ENCODE results near the gene NES. TPM values are rescaled to one million over a fixed set of nuclear protein-coding genes. Genes with fewer than 3 reads are reported as not detected.

The NES gene
- total RNA-seq, 1 experiment from 2014 or later = 8.4 TPM

DNA sequence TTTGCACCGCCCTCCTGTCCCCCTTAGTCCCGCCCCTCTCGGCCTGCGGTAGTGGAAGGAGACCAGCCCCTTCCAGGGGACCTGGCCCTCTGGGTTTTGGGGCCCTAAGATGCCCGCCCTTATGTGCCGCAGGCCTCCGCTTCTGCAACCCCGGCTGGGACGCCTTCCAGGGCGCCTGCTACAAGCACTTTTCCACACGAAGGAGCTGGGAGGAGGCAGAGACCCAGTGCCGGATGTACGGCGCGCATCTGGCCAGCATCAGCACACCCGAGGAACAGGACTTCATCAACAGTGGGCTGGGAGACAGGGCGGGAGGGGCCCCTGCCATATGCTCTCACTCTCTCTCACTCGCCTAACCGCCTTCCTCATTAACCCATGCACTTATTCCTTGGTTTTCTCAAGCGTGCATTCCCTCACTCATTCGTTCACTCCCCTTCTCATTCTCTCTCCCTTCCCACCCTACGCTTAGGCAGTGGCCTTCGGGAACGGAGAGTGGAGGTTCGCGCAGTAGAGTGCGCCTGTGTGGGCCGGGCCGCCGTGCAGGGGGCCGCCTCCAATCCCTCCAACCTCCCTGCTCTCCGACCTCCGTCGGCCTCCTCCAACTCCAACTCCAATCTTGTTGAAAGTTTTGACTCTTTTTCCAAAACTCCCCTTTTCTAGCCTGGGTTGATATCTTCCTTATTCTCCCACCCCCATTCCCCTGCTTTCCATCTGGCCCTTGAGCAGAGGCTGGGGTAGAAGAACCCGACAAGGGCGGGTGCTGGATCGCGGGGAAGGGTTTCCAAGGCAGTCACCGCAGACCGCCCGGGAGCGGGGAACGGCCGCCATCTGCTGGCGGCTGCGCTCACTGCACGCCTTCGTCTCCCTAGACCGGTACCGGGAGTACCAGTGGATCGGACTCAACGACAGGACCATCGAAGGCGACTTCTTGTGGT lies 20.1 kb downstream of the NES start (continued):
- TF ChIP-seq, protein P1, sequence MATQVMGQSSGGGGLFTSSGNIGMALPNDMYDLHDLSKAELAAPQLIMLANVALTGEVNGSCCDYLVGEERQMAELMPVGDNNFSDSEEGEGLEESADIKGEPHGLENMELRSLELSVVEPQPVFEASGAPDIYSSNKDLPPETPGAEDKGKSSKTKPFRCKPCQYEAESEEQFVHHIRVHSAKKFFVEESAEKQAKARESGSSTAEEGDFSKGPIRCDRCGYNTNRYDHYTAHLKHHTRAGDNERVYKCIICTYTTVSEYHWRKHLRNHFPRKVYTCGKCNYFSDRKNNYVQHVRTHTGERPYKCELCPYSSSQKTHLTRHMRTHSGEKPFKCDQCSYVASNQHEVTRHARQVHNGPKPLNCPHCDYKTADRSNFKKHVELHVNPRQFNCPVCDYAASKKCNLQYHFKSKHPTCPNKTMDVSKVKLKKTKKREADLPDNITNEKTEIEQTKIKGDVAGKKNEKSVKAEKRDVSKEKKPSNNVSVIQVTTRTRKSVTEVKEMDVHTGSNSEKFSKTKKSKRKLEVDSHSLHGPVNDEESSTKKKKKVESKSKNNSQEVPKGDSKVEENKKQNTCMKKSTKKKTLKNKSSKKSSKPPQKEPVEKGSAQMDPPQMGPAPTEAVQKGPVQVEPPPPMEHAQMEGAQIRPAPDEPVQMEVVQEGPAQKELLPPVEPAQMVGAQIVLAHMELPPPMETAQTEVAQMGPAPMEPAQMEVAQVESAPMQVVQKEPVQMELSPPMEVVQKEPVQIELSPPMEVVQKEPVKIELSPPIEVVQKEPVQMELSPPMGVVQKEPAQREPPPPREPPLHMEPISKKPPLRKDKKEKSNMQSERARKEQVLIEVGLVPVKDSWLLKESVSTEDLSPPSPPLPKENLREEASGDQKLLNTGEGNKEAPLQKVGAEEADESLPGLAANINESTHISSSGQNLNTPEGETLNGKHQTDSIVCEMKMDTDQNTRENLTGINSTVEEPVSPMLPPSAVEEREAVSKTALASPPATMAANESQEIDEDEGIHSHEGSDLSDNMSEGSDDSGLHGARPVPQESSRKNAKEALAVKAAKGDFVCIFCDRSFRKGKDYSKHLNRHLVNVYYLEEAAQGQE (IDR thresholded peaks at IDR 0.05; ENCODE audit: low read depth) = no peak

DNA sequence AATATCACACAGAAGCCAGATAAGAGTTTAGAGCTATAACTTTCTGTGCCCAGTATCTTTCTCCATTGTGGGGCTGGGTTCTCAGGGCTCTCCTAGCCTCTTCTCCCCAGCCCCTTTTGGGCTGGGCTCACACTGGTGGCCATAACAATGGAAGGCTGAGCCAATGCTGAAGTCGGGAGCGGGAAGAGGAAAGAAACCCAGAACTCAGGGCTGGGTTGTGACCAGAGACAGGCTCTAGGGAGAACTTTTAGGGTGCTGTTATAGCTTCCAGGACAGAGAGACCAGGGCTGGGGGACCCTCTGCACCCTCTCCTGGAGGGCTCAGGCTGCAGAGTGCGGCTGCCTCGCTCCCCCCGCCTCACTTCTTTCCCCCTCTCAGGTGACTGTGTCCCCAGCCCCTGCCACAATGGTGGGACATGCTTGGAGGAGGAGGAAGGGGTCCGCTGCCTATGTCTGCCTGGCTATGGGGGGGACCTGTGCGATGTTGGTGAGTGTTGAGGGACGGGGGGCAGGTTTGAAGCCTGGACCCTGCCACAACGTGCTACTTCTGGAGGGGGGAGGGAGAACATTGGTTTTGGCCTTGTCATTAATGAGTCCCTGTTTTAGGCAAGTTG lies 21.2 kb downstream of the NES start:
- Histone ChIP-seq H3K27me3 (ENCODE audit: insufficient read depth, low read length) (no peaks in the 10 kb centered on the region), H3K9me2 (ENCODE audit: insufficient read depth) (no peaks in the 10 kb centered on the region), H3K4me1 (ENCODE audit: control insufficient read depth in 1 of 2, insufficient read depth in 2 of 2, low read length in 2 of 2) (peaks cover 16 to 39% of the 10 kb centered on the region in 2 experiments), H3K79me2 (ENCODE audit: insufficient read depth, low read length) (peaks cover 98% of the 10 kb centered on the region), H3K4me2 (ENCODE audit: low read length) (no peak overlapping the region), H3K27ac (ENCODE audit: low read depth, low read length) (no peak overlapping the region), H2AFZ (ENCODE audit: low read depth, low read length, poor library complexity, severe bottlenecking) (no peak overlapping the region), H3K9ac (ENCODE audit: low read length) (no peak overlapping the region), H3K4me3 (replicated peaks in 1 of 2; ENCODE audit: low read depth in 1 of 2, low read length in 2 of 2) (no peak overlapping the region), H3K9me3 (ENCODE audit: control insufficient read depth in 1 of 2, insufficient read depth in 1 of 2, low read depth in 1 of 2, low read length in 2 of 2) (no peaks in the 10 kb centered on the region), H3K36me3 (ENCODE audit: control insufficient read depth in 1 of 2, insufficient read depth in 2 of 2, low read length in 2 of 2) (peaks cover 20 to 46% of the 10 kb centered on the region in 2 experiments), H4K20me1 (ENCODE audit: insufficient read depth) (peaks cover 10% of the 10 kb centered on the region; the same call in 1 of the 2 replicates)
- ATAC-seq (no peak), DNase-seq (ENCODE audit: low read depth, low spot score) (no peak)
- ChIA-PET CTCF (no interaction called here), POLR2A (no interaction called here), RAD21 (ENCODE audit: low non-redundant PET in 1 of 2, low total read pairs in 2 of 2, uncharacterized antibody in 2 of 2, unreplicated experiment in 2 of 2) (interaction anchor here in 1 of 2 experiments (0.6 kb wide), 1 partner anchor 27 kb away, joined by 3 read pairs; no protein-coding TSS in a partner anchor)
- BruUV-seq (replicated peaks) = no TSS peak
- intact Hi-C loops (cut with micrococcal nuclease) = no loop called here
- TF ChIP-seq SIN3A (IDR thresholded peaks at IDR 0.05; ENCODE audit: low read depth) (no peak), RAD21 (IDR thresholded peaks at IDR 0.05; ENCODE audit: low read depth) (no peak), ZFX (IDR thresholded peaks at IDR 0.05) (no peak), CEBPB (IDR thresholded peaks at IDR 0.05; ENCODE audit: low read depth) (no peak), JUND (IDR thresholded peaks at IDR 0.05) (no peak), POLR2AphosphoS5 (IDR thresholded peaks at IDR 0.05; ENCODE audit: low read depth, low read length) (no peak; the same call in 1 of the 2 replicates), EGR1 (IDR thresholded peaks at IDR 0.05; ENCODE audit: low read depth) (no peak), TCF7L2 (IDR thresholded peaks at IDR 0.05; ENCODE audit: borderline replicate concordance, extremely low read depth, insufficient read depth, insufficient read length) (no peak), CBX3 (IDR thresholded peaks at IDR 0.05; ENCODE audit: low read depth) (no peak), SP1 (IDR thresholded peaks at IDR 0.05; ENCODE audit: low read depth) (no peak), ELF1 (IDR thresholded peaks at IDR 0.05; ENCODE audit: borderline replicate concordance, low read depth) (no peak), ZNF274 (IDR thresholded peaks at IDR 0.05; ENCODE audit: low read depth, low read length) (no peak)
- TF ChIP-seq, protein P2, sequence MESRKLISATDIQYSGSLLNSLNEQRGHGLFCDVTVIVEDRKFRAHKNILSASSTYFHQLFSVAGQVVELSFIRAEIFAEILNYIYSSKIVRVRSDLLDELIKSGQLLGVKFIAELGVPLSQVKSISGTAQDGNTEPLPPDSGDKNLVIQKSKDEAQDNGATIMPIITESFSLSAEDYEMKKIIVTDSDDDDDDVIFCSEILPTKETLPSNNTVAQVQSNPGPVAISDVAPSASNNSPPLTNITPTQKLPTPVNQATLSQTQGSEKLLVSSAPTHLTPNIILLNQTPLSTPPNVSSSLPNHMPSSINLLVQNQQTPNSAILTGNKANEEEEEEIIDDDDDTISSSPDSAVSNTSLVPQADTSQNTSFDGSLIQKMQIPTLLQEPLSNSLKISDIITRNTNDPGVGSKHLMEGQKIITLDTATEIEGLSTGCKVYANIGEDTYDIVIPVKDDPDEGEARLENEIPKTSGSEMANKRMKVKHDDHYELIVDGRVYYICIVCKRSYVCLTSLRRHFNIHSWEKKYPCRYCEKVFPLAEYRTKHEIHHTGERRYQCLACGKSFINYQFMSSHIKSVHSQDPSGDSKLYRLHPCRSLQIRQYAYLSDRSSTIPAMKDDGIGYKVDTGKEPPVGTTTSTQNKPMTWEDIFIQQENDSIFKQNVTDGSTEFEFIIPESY (IDR thresholded peaks at IDR 0.05; ENCODE audit: extremely low read depth, insufficient replicate concordance, low read length) = no peak
- TF ChIP-seq, protein P3, sequence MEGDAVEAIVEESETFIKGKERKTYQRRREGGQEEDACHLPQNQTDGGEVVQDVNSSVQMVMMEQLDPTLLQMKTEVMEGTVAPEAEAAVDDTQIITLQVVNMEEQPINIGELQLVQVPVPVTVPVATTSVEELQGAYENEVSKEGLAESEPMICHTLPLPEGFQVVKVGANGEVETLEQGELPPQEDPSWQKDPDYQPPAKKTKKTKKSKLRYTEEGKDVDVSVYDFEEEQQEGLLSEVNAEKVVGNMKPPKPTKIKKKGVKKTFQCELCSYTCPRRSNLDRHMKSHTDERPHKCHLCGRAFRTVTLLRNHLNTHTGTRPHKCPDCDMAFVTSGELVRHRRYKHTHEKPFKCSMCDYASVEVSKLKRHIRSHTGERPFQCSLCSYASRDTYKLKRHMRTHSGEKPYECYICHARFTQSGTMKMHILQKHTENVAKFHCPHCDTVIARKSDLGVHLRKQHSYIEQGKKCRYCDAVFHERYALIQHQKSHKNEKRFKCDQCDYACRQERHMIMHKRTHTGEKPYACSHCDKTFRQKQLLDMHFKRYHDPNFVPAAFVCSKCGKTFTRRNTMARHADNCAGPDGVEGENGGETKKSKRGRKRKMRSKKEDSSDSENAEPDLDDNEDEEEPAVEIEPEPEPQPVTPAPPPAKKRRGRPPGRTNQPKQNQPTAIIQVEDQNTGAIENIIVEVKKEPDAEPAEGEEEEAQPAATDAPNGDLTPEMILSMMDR (IDR thresholded peaks at IDR 0.05 in 2 of 3, conservative IDR thresholded peaks at IDR 0.05 in 1 of 3; ENCODE audit: borderline replicate concordance in 1 of 3, insufficient read depth in 1 of 3, low read depth in 2 of 3, low read length in 2 of 3) = no peak
